Smooth muscle cell (in vitro differentiated cells): ENCODE results near the gene ELF3. TPM values are rescaled to one million over a fixed set of nuclear protein-coding genes. Genes with fewer than 3 reads are reported as not detected.

Experiments used
- DNase-seq: peaks from one replicate; lab custom pipeline; 2025; ENCODE audit not compliant: unreplicated experiment; lab: John Stamatoyannopoulos, UW
- H2AFZ ChIP-seq: fragments of 200-600 bp; sonication (generic); 2 replicates; pipeline ENCODE4 v1.6.0; 2016; ENCODE audit warnings: antibody characterized with exemption, low read depth, mild to moderate bottlenecking
- H3F3A ChIP-seq: fragments of 200-600 bp; sonication (generic); 2 replicates; pipeline ENCODE4 v1.6.0; 2017; ENCODE audit warnings: antibody characterized with exemption, low read depth
- H3K27ac ChIP-seq: fragments of 200-600 bp; sonication (generic); 2 replicates; pipeline ENCODE4 v1.5.1; 2016; ENCODE audit warnings: low read depth, mild to moderate bottlenecking
- H3K27me3 ChIP-seq: fragments of 200-600 bp; sonication (generic); 2 replicates; pipeline ENCODE4 v1.6.1; 2016; ENCODE audit warnings: low read depth, mild to moderate bottlenecking
- H3K36me3 ChIP-seq: fragments of 200-600 bp; sonication (generic); 2 replicates; pipeline ENCODE4 v1.5.1; 2016; ENCODE audit warnings: low read depth
- H3K4me1 ChIP-seq: fragments of 200-600 bp; sonication (generic); 2 replicates; pipeline ENCODE4 v1.5.1; 2016; ENCODE audit warnings: low read depth
- H3K4me2 ChIP-seq: fragments of 200-600 bp; sonication (generic); 2 replicates; pipeline ENCODE4 v1.6.0; 2016; ENCODE audit warnings: mild to moderate bottlenecking
- H3K4me3 ChIP-seq: fragments of 200-600 bp; sonication (generic); 2 replicates; pipeline ENCODE4 v1.5.1; 2016; ENCODE audit warnings: mild to moderate bottlenecking
- H3K79me2 ChIP-seq: fragments of 200-600 bp; sonication (generic); 2 replicates; pipeline ENCODE4 v1.6.0; 2016; ENCODE audit warnings: low read depth, mild to moderate bottlenecking
- H3K9ac ChIP-seq: fragments of 200-600 bp; sonication (generic); 2 replicates; pipeline ENCODE4 v1.6.0; 2016; ENCODE audit warnings: low read depth
- H3K9me3 ChIP-seq: fragments of 200-600 bp; sonication (generic); replicated peaks from 2 replicates; pipeline ENCODE4 v1.5.1; 2016; ENCODE audit warnings: low read depth
- H4K20me1 ChIP-seq: fragments of 200-600 bp; sonication (generic); 2 replicates; pipeline ENCODE4 v1.6.0; 2016; ENCODE audit warnings: low read depth
- WGBS: methylation state at CpG from one replicate; pipeline ENCODE4 v1.1.7; 2016; ENCODE audit warnings: low lambda C conversion rate; 5-methylcytosine and 5-hydroxymethylcytosine counted together
- polyA plus RNA-seq: library from polyadenylated mRNA; unstranded; fragments of >200 nt; fragmentation: Nextera tagmentation; extraction: Ambion mirVana; gene quantifications from 2 replicates; pipeline ENCODE4 v1.2.1, GENCODE V29; 2016
- total RNA-seq: library from RNA; depleted of rRNA; stranded (reverse); fragments of >200 nt; gene quantifications from 2 replicates; pipeline ENCODE4 v1.2.3, GENCODE V29; 2014
- TF ChIP-seq, protein P1 (sequence below): fragments of 200-600 bp; sonication (generic); IDR thresholded peaks from 2 replicates; pipeline ENCODE4 v1.5.1; 2017; ENCODE audit warnings: borderline replicate concordance, mild to moderate bottlenecking, antibody characterized with exemption; ENCODE audit not compliant: insufficient read depth, poor library complexity, severe bottlenecking

ELF3 gene
- total and polyA plus RNA-seq, 2 experiments from 2014 or later = 0.96 to 5.2 TPM

DNA sequence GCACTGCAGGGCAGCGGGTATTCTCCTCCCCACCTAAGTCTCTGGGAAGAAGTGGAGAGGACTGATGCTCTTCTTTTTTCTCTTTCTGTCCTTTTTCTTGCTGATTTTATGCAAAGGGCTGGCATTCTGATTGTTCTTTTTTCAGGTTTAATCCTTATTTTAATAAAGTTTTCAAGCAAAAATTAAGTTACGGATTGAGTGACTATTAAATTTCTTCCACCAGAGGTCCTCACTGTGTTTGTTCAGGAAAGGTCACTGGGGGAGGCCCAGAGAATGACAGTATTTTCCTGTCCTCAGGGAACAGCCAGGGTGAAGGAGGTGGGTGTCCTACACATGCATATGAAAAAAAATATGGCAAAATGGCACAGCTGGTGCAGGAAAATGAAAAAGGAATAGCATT lies 4.4 kb upstream of the ELF3 start:
- no peak overlapping the region for H3K4me3 ChIP-seq
- H3K36me3 ChIP-seq = no peaks in the 10 kb centered on the region
- H3F3A ChIP-seq = peaks cover 7% of the 10 kb centered on the region
- H3K79me2 ChIP-seq = no peaks in the 10 kb centered on the region
- DNase-seq = no peak
- peaks cover 4% of the 10 kb centered on the region for H3K4me1 ChIP-seq
- 80% methylated on average over 2 of the region's 2 CpGs for WGBS
- no peak overlapping the region for H3K4me2 ChIP-seq
- no peak overlapping the region for H3K27ac ChIP-seq
- no peak overlapping the region for H3K9ac ChIP-seq
- H3K9me3 ChIP-seq = no peaks in the 10 kb centered on the region
- TF ChIP-seq, protein P1, sequence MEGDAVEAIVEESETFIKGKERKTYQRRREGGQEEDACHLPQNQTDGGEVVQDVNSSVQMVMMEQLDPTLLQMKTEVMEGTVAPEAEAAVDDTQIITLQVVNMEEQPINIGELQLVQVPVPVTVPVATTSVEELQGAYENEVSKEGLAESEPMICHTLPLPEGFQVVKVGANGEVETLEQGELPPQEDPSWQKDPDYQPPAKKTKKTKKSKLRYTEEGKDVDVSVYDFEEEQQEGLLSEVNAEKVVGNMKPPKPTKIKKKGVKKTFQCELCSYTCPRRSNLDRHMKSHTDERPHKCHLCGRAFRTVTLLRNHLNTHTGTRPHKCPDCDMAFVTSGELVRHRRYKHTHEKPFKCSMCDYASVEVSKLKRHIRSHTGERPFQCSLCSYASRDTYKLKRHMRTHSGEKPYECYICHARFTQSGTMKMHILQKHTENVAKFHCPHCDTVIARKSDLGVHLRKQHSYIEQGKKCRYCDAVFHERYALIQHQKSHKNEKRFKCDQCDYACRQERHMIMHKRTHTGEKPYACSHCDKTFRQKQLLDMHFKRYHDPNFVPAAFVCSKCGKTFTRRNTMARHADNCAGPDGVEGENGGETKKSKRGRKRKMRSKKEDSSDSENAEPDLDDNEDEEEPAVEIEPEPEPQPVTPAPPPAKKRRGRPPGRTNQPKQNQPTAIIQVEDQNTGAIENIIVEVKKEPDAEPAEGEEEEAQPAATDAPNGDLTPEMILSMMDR = peak; percentile 59
- no peak overlapping the region for H2AFZ ChIP-seq
- no peaks in the 10 kb centered on the region for H3K27me3 ChIP-seq
- H4K20me1 ChIP-seq = no peaks in the 10 kb centered on the region

DNA sequence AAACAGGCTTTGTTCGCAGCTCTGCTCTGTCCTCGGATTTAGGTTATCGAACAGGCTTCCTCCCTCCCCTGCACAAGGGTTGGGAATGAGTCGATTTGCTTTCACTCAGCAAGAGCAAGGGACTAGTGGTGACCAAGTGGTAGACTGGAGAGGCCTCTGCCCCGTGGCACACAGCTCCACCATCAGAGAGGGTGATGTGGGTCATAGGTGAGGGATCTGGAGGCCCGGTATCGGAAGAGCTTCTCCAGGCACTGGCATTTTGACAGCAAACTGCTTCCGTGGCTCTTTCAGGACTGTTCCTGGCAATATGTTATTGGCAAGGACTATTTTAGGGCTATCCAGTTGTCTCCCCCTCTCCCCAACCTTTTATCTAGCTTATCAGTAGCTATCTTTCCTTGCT lies 3.1 kb upstream of the ELF3 start:
- Histone ChIP-seq H3K9ac (no peak overlapping the region), H3F3A (peaks cover 7% of the 10 kb centered on the region), H3K9me3 (no peaks in the 10 kb centered on the region), H4K20me1 (no peaks in the 10 kb centered on the region), H3K36me3 (no peaks in the 10 kb centered on the region), H2AFZ (no peak overlapping the region), H3K79me2 (no peaks in the 10 kb centered on the region), H3K4me3 (peak overlapping the region; percentile 25), H3K4me1 (peaks cover 4% of the 10 kb centered on the region), H3K4me2 (peak overlapping the region; percentile 59), H3K27me3 (no peaks in the 10 kb centered on the region), H3K27ac (no peak overlapping the region)
- 71% methylated on average over 8 of the region's 8 CpGs for WGBS
- DNase-seq = no peak
- TF ChIP-seq, protein P1 = no peak

DNA sequence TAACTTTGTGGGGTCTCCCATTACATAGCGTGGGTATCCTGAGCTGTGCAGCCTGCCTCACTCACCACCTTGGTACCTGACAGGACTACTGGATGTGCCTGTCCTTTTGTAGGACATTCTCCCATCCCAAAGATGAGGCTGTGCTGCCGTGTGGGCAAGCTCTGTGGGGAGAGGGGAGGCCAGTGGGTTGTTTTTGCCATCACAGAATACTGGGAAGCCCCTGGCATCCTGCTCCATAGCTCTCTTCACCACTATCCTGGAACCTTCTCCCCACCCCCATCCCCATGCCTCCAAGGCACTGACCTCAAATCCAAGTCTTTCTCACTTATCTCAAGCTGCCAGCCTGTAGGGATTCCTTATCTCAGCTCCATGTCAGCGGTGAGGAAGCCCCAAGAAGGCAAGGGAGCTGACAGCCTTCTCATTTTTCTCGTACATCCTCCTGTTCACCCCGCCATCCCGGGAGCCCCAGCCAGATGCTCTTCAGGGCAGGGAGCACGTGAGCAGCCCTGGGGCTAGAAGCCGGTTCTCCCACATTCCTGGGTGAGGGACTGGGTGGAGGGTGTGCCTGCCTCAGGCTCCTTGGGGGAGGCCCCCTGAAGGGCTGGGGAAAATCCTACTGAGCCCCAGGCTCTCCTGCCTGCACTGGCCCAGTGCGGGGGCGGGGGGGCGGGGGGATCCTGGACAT lies 2.4 kb upstream of the ELF3 start:
- Histone ChIP-seq H3K9me3 (no peaks in the 10 kb centered on the region), H2AFZ (no peak overlapping the region), H3K27ac (peak overlapping the region; percentile 19), H3K9ac (no peak overlapping the region), H3K4me1 (peaks cover 4% of the 10 kb centered on the region), H3K27me3 (no peaks in the 10 kb centered on the region), H3K4me2 (peak overlapping the region; percentile 59), H4K20me1 (no peaks in the 10 kb centered on the region), H3F3A (peaks cover 7% of the 10 kb centered on the region), H3K4me3 (peak overlapping the region; percentile 25), H3K36me3 (no peaks in the 10 kb centered on the region), H3K79me2 (no peaks in the 10 kb centered on the region)
- DNase-seq = no peak
- TF ChIP-seq, protein P1 = no peak
- 9% methylated on average over 11 of the region's 11 CpGs for WGBS
